NCI-H82 treated with DMSO at 0.1 percent for 48 hours (cell line): ENCODE measurements around the gene ETNK1.

Experiments
- DNase-seq: peaks from one replicate; lab custom pipeline; 2025; ENCODE audit not compliant: unreplicated experiment; lab: John Stamatoyannopoulos, UW

The ETNK1 gene

GRCh38 chr12:22634883-22635282 is 9.9 kb downstream of the ETNK1 start:
- no peak for DNase-seq

GRCh38 chr12:22635812-22636211 is 10.8 kb downstream of the ETNK1 start:
- DNase-seq, result no peak

- DNase-seq, result no peak
Observed at GRCh38 chr12:22640851-22641250, 15.9 kb downstream of the ETNK1 start.

GRCh38 chr12:22641353-22642053 is 16.5 kb downstream of the ETNK1 start:
- no peak for DNase-seq

GRCh38 chr12:22648668-22649067 is 23.7 kb downstream of the ETNK1 start:
- DNase-seq, result no peak

- no peak for DNase-seq
Observed at GRCh38 chr12:22653075-22653474, 28.1 kb downstream of the ETNK1 start.

- no peak for DNase-seq
Observed at GRCh38 chr12:22653791-22654190, 28.8 kb downstream of the ETNK1 start.

GRCh38 chr12:22656376-22656775 is 31.4 kb downstream of the ETNK1 start:
- no peak for DNase-seq

GRCh38 chr12:22656831-22657230 is 31.9 kb downstream of the ETNK1 start:
- no peak for DNase-seq

GRCh38 chr12:22657538-22657937 is 32.6 kb downstream of the ETNK1 start:
- no peak for DNase-seq

- no peak for DNase-seq
Observed at GRCh38 chr12:22658214-22658613, 33.2 kb downstream of the ETNK1 start.

- DNase-seq, result no peak
Observed at GRCh38 chr12:22662356-22662755, 37.4 kb downstream of the ETNK1 start.

GRCh38 chr12:22665476-22665875 is 40.5 kb downstream of the ETNK1 start:
- DNase-seq, result no peak

GRCh38 chr12:22667122-22667521 is 42.2 kb downstream of the ETNK1 start:
- no peak for DNase-seq

GRCh38 chr12:22668441-22668840 is 43.5 kb downstream of the ETNK1 start:
- no peak for DNase-seq

- no peak for DNase-seq
Observed at GRCh38 chr12:22670762-22671161, 45.8 kb downstream of the ETNK1 start.

GRCh38 chr12:22672951-22673350 is 48.0 kb downstream of the ETNK1 start:
- DNase-seq, result no peak

- DNase-seq, result no peak
Observed at GRCh38 chr12:22677781-22678574, 53.0 kb downstream of the ETNK1 start.

- no peak for DNase-seq
Observed at GRCh38 chr12:22682663-22683062, 57.7 kb downstream of the ETNK1 start.

- no peak for DNase-seq
Observed at GRCh38 chr12:22683131-22683530, 58.2 kb downstream of the ETNK1 start.

GRCh38 chr12:22684140-22685118 is 59.5 kb downstream of the ETNK1 start:
- DNase-seq, result peak; percentile 25
